Measurements from ENCODE around the gene MED12L. TPM values are rescaled to one million over a fixed set of nuclear protein-coding genes. Genes with fewer than 3 reads are reported as not detected.

MED12L gene
- polyA plus RNA-seq, 1 donor from 2014 or later, result 28.5 TPM

- Histone ChIP-seq H2AFZ (ENCODE audit: low read depth, low read length) (no peak overlapping the region), H3F3A (ENCODE audit: insufficient read depth, low read length, poor library complexity, severe bottlenecking) (no peaks in the 10 kb centered on the region), H3K27ac (ENCODE audit: low read length) (no peak overlapping the region), H4K20me1 (ENCODE audit: insufficient read depth) (no peaks in the 10 kb centered on the region), H3K9me2 (ENCODE audit: insufficient read depth, low read length) (no peaks in the 10 kb centered on the region), H3K9ac (ENCODE audit: low read length) (no peak overlapping the region), H3K79me2 (replicated peaks; ENCODE audit: insufficient read depth, low read length) (no peaks in the 10 kb centered on the region), H3K36me3 (ENCODE audit: insufficient read depth, low read length) (no peaks in the 10 kb centered on the region), H3K4me2 (ENCODE audit: low read length) (no peak overlapping the region), H3K9me3 (ENCODE audit: low read length) (no peaks in the 10 kb centered on the region), H3K27me3 (ENCODE audit: insufficient read depth, low read depth, low read length) (no peaks in the 10 kb centered on the region), H3K4me3 (ENCODE audit: low read length) (no peak overlapping the region)
- no peak for TF ChIP-seq POLR2AphosphoS5 (IDR thresholded peaks at IDR 0.05)
These were observed 200.5 kb downstream of the MED12L start for GRCh38 chr3:151285940-151286339.

- H3K36me3 ChIP-seq (ENCODE audit: insufficient read depth, low read length), result no peaks in the 10 kb centered on the region
- H3K79me2 ChIP-seq (replicated peaks; ENCODE audit: insufficient read depth, low read length), result no peaks in the 10 kb centered on the region
- no peaks in the 10 kb centered on the region for H3F3A ChIP-seq (ENCODE audit: insufficient read depth, low read length, poor library complexity, severe bottlenecking)
- H3K4me3 ChIP-seq (ENCODE audit: low read length), result no peak overlapping the region
- H3K27me3 ChIP-seq (ENCODE audit: insufficient read depth, low read depth, low read length), result no peaks in the 10 kb centered on the region
- no peaks in the 10 kb centered on the region for H4K20me1 ChIP-seq (ENCODE audit: insufficient read depth)
- no peaks in the 10 kb centered on the region for H3K9me3 ChIP-seq (ENCODE audit: low read length)
- H3K9me2 ChIP-seq (ENCODE audit: insufficient read depth, low read length), result no peaks in the 10 kb centered on the region
- no peak overlapping the region for H3K27ac ChIP-seq (ENCODE audit: low read length)
- TF ChIP-seq REST (IDR thresholded peaks at IDR 0.05; ENCODE audit: borderline replicate concordance) (no peak), POLR2AphosphoS5 (IDR thresholded peaks at IDR 0.05) (no peak), CTCF (IDR thresholded peaks at IDR 0.05; ENCODE audit: poor library complexity, severe bottlenecking) (no peak), SMC3 (conservative IDR thresholded peaks at IDR 0.05; ENCODE audit: poor library complexity) (no peak)
- no peak overlapping the region for H3K4me2 ChIP-seq (ENCODE audit: low read length)
- no peak overlapping the region for H2AFZ ChIP-seq (ENCODE audit: low read depth, low read length)
- H3K9ac ChIP-seq (ENCODE audit: low read length), result no peak overlapping the region
These were observed 204.0 kb downstream of the MED12L start for GRCh38 chr3:151289445-151289844.

- Histone ChIP-seq H3K9ac (ENCODE audit: low read length) (no peak overlapping the region), H2AFZ (ENCODE audit: low read depth, low read length) (no peak overlapping the region), H3F3A (ENCODE audit: insufficient read depth, low read length, poor library complexity, severe bottlenecking) (no peaks in the 10 kb centered on the region), H3K27me3 (ENCODE audit: insufficient read depth, low read depth, low read length) (no peaks in the 10 kb centered on the region), H3K79me2 (replicated peaks; ENCODE audit: insufficient read depth, low read length) (no peaks in the 10 kb centered on the region), H3K4me2 (ENCODE audit: low read length) (no peak overlapping the region), H3K4me3 (ENCODE audit: low read length) (no peak overlapping the region), H3K9me2 (ENCODE audit: insufficient read depth, low read length) (no peaks in the 10 kb centered on the region), H3K27ac (ENCODE audit: low read length) (no peak overlapping the region), H4K20me1 (ENCODE audit: insufficient read depth) (no peaks in the 10 kb centered on the region), H3K9me3 (ENCODE audit: low read length) (no peaks in the 10 kb centered on the region), H3K36me3 (ENCODE audit: insufficient read depth, low read length) (no peaks in the 10 kb centered on the region)
- no peak for TF ChIP-seq REST (IDR thresholded peaks at IDR 0.05; ENCODE audit: borderline replicate concordance)
- no peak for TF ChIP-seq MXI1 (conservative IDR thresholded peaks at IDR 0.05; ENCODE audit: poor library complexity, severe bottlenecking)
- TF ChIP-seq EZH2 (IDR thresholded peaks at IDR 0.05; ENCODE audit: borderline replicate concordance, insufficient read depth, low read length, poor library complexity, severe bottlenecking), result no peak
- TF ChIP-seq RAD21 (conservative IDR thresholded peaks at IDR 0.05), result peak; percentile 54
- TF ChIP-seq EP300 (conservative IDR thresholded peaks at IDR 0.05; ENCODE audit: poor library complexity, severe bottlenecking), result no peak
- TF ChIP-seq CTCF (IDR thresholded peaks at IDR 0.05; ENCODE audit: poor library complexity, severe bottlenecking), result peak; percentile 43
- peak; percentile 42 for TF ChIP-seq SMC3 (conservative IDR thresholded peaks at IDR 0.05; ENCODE audit: poor library complexity)
- no peak for TF ChIP-seq POLR2AphosphoS5 (IDR thresholded peaks at IDR 0.05)
- TF ChIP-seq TAF1 (IDR thresholded peaks at IDR 0.05; ENCODE audit: low read depth), result no peak
These were observed 205.2 kb downstream of the MED12L start for GRCh38 chr3:151290673-151291072.
